ENCODE results near the gene ULBP1.

DNA sequence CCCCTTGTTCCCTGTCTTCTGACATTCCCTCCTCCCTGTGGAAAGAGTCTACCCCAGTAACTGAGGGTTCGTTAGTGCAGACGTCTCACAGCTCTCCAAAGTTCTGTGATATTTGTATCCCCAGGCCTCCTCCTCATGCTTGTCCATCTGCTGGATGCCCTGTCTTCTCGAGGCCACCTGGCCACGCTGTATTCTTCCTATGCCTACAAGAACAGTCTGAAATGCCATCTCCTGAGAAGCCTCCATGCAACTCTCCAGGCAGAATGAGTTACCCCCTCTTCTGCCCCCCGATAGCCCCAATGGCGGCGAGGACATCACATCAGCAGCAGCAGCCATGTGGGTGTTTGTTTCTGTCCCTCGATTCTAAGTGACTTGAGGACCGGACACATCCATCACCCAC lies 12.6 kb upstream of the ULBP1 start:
- TF ChIP-seq, protein P1, sequence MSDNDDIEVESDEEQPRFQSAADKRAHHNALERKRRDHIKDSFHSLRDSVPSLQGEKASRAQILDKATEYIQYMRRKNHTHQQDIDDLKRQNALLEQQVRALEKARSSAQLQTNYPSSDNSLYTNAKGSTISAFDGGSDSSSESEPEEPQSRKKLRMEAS (IDR thresholded peaks at IDR 0.05) = no peak
- TF ChIP-seq FOXM1 (IDR thresholded peaks at IDR 0.05; ENCODE audit: borderline replicate concordance, low read depth) (no peak), TAF1 (IDR thresholded peaks at IDR 0.05; ENCODE audit: low read depth) (no peak), CEBPB (IDR thresholded peaks at IDR 0.05) (no peak), TEAD4 (IDR thresholded peaks at IDR 0.05) (no peak), RAD21 (IDR thresholded peaks at IDR 0.05; ENCODE audit: low read depth) (no peak), YY1 (IDR thresholded peaks at IDR 0.05; ENCODE audit: low read depth) (no peak), EGR1 (IDR thresholded peaks at IDR 0.05) (no peak), CREB1 (IDR thresholded peaks at IDR 0.05; ENCODE audit: low read depth) (no peak), EP300 (IDR thresholded peaks at IDR 0.05; ENCODE audit: borderline replicate concordance) (no peak), NFIC (IDR thresholded peaks at IDR 0.05) (no peak)
- TF ChIP-seq, protein P2, sequence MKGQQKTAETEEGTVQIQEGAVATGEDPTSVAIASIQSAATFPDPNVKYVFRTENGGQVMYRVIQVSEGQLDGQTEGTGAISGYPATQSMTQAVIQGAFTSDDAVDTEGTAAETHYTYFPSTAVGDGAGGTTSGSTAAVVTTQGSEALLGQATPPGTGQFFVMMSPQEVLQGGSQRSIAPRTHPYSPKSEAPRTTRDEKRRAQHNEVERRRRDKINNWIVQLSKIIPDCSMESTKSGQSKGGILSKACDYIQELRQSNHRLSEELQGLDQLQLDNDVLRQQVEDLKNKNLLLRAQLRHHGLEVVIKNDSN (IDR thresholded peaks at IDR 0.05) = no peak

All from Ishikawa (cell line).